ENCODE results near the gene MYL6.
"Not testable (repeated sequence)": the region's sequence is repeated elsewhere in the genome, so short reads cannot be mapped to it uniquely, and the experiment has no call there.

MYL6 gene

DNA sequence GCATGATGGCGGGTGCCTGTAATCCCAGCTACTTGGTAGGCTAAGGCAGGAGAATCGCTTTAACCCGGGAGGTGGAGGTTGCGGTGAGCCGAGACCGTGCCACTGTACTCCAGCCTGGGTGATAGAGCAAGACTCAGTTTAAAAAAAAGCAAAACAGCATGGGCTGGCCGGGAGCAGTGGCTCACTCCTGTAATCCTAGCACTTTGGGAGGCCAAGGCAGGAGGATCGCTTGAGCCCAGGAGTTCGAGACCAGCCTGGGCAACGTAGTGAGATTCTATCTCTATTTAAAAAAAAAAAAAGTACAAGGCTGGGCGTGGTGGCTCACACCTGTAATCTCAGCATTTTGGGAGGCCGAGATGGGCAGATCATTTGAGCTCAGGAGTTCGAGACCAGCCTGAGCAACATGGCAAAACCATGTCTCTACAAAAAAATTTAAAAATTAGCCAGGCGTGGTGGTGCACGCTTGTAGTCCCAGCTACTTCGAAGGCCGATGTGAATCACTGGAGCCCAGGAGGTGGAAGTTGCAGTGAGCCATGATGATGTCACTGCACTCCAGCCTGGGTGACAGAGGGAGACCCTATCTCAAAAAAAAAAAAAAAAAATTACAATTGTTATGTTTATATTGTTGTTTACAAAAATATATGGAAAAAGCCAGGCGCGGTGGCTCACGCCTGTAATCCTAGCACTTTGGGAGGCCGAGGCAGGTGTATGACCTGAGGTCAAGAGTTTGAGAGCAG is 1.5 kb upstream of the MYL6 start:
- not testable (repeated sequence) for DNase-seq (ENCODE audit: low spot score)

GRCh38 chr12:56157201-56158028 is 744 bp upstream of the MYL6 start:
- DNase-seq (ENCODE audit: low spot score), result peak; percentile 78

DNA sequence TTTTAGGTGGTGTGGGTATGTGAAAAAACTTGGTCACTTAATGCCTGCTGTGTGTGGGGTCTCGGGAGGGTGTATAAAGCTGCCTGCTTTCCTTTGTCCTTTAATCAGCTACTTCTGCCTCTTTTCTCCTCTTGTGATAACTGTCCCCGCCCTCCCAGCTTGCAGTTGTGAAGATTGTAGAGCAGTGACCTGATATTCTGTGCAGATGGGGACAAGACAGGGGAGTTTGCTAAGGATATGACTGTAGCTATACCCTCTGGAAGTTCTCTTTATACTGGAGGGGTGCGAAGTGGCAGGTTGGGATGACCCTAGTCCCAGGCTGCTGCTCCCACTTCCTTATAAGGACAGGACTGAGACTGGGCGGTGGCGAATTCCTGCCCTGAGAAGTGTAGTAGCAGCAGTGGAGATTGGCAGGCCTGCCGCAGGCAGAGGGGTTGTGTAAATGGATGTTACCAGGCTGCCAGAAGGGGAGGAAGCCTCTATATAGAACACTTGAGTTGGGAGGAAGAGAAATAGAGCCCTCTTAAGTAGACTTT is 835 bp downstream of the MYL6 start:
- peak; percentile 78 for DNase-seq (ENCODE audit: low spot score)

DNA sequence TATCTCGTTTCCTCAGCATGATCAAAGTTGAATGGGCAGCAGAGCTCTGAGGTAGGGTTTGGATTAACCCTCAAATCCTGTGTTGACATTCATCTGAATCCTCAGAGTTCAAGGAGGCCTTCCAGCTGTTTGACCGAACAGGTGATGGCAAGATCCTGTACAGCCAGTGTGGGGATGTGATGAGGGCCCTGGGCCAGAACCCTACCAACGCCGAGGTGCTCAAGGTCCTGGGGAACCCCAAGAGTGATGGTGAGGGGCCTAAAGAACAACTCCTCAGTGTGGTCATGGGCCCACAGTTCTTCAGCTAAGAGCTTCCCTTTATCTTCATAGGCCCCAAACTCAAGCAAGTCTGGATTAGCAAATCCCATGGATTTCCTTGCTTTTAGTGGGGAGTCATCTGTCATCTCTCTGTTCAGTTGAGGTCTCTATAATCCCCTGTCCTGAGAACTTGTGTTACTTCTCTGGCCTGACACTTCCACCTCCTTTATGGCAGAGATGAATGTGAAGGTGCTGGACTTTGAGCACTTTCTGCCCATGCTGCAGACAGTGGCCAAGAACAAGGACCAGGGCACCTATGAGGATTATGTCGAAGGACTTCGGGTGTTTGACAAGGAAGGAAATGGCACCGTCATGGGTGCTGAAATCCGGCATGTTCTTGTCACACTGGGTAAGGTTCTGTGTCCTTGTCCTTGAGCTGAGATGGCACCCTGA is 1.5 kb downstream of the MYL6 start:
- DNase-seq (ENCODE audit: low spot score), result no peak

GRCh38 chr12:56160193-56160763 is 2.1 kb downstream of the MYL6 start:
- DNase-seq (ENCODE audit: low spot score), result peak; percentile 30

- no peak for DNase-seq (ENCODE audit: low spot score)
Measured at GRCh38 chr12:56160894-56161689, 2.9 kb downstream of the MYL6 start.

- DNase-seq (ENCODE audit: low spot score), result no peak
Measured at GRCh38 chr12:56161690-56162351, 3.7 kb downstream of the MYL6 start.

- no peak for DNase-seq (ENCODE audit: low spot score)
Measured at GRCh38 chr12:56162468-56163290, 4.5 kb downstream of the MYL6 start.

- no peak for DNase-seq (ENCODE audit: low spot score)
Measured at GRCh38 chr12:56163533-56164344, 5.6 kb downstream of the MYL6 start.

DNA sequence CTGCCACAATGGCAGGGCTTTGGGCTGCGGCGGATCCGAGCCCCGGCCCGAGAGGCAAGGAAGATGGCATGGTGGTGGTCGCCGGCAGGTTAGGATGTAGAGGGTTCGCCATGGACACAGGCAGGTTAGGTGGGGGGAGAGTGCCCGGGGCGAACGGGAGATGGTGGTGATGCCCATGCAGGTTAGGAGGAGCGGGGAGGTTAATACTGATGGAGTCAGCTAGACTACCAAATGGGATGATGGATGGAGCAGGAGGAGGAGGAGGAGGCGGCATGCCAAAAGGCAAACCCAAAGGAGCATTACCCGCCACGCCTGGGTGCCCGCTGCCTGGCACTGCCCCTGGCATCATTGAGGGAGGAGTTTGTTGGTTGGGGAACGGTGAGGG is 6.2 kb downstream of the MYL6 start:
- DNase-seq (ENCODE audit: low spot score), result no peak

DNA sequence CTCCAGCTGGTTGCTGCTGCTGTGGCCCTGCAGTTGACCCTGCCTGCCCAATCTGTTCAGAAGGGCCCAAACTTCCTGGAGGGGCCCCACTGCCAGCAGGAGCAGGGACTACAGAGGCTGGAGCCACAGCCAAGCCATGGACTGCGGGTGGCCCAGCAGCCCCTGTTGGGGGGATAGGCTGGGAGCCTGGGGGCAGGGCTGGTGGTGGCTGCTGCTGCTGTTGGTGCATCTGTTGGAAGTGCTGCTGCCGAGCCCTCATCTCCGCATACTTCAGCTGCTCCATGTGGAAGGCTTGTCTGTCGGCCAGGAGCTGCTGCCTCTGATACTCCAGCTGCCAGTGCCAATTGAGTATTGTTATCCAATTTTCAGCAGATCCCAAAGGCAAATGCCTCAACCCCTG is 7.2 kb downstream of the MYL6 start:
- DNase-seq (ENCODE audit: low spot score), result no peak

- no peak for DNase-seq (ENCODE audit: low spot score)
Measured at GRCh38 chr12:56169229-56169759, 11.1 kb downstream of the MYL6 start.

GRCh38 chr12:56172839-56173238 is 14.7 kb downstream of the MYL6 start:
- DNase-seq (ENCODE audit: low spot score), result no peak

DNA sequence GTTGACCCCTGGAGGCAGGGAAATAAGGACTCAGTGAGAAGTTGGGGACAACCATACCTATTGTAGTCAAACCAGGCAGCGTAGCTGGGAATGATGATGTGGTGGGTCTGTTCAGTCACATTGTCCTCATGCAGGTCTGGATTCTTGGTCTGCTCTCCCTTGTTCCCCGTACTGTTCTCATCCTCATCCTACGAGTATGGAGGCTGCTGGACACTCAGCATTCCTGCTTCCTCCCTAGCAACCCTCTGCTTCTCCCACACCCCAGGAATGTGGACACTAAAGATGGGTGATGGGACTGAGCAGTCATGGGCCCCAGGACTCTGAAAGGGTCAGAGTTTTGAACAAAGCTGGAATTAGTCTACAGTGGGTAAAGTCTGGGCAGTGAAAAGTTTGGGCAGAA is 20.2 kb downstream of the MYL6 start:
- no peak for DNase-seq (ENCODE audit: low spot score)

- no peak for DNase-seq (ENCODE audit: low spot score)
Measured at GRCh38 chr12:56186957-56187356, 28.8 kb downstream of the MYL6 start.

DNA sequence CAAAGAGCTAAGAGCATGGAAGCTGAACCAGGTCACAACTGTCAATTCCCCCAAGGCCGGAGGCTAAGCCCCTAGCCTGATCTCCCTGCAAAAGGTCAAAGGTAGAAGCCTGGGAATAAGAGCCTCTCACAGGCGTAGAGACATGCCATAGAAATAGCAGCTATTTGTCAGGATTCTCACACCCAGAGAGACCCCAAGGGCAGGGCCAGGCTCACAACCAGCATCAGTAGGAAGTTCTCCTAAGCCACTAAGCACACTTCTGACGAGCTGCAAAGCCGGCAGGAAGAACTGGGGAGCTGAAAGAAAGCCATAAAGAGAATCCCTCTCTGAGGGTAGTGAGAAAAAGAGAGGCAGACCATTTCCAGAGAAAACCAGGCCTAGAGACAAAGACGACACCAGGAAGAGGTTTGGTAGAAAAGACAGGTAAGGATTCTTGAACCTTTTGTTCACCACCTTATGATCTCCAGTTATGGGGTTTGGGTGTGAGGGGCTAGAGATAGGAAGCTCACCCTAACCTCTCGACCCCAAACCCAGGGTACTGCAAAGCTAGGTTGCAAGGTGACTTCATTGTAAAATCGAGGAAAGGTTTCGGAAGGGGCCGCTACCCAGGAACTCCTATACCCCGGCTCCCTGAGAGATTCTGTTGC is 30.1 kb downstream of the MYL6 start:
- no peak for DNase-seq (ENCODE audit: low spot score)

DNA sequence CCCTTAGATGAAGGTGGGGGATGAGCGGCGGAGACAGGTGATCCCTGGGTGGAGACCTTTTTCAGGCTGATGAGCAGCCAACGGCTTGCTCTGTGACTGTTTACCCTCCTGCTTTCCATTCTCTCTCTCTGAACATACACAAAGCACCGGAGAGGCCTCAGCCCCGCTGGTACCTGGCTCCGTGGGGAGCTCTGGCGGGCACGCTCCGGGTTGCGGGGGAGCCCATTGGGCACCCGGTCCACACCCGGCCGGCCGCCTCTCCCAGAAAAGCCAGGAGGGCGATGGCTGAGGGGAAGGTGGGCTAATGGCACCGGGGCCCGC is 30.6 kb downstream of the MYL6 start:
- DNase-seq (ENCODE audit: low spot score), result peak; percentile 24
